H1 (cell line): Measurements from ENCODE around the gene SLC22A14. TPM values are rescaled to one million over a fixed set of nuclear protein-coding genes. Genes with fewer than 3 reads are reported as not detected.
"Not testable (repeated sequence)": the region's sequence is repeated elsewhere in the genome, so short reads cannot be mapped to it uniquely, and the experiment has no call there.

Source experiments
- CTCF ChIA-PET: fragments of 300-600 bp; sonication (Branson Sonifier 250); formaldehyde crosslinking; loops from one replicate; lab custom pipeline; 2021; ENCODE audit not compliant: partially characterized antibody; lab: Charles Lee
- POLR2A ChIA-PET: fragments of 300-600 bp; sonication (Branson Sonifier 250); formaldehyde crosslinking; loops from one replicate; lab custom pipeline; 2021; ENCODE audit warnings: inconsistent platforms; ENCODE audit not compliant: partially characterized antibody; lab: Charles Lee
- DNase-seq, 2 experiments: peaks; one replicate each; pipeline versions ENCODE4 v3.0.0 to v3.0.0-alpha.2; 2010 to 2022; ENCODE audit warnings: low spot score in 2 of 2, low read depth in 1 of 2, mixed read lengths in 1 of 2
- FAIRE-seq: peaks from 2 replicates; lab custom pipeline; 2011; peaks lifted over from hg19 to GRCh38; lab: Jason Lieb, UNC
- H2AFZ ChIP-seq: 2 replicates; pipeline ENCODE4 v1.8.1; 2012; ENCODE audit warnings: low read length, inconsistent platforms
- H2AK5ac ChIP-seq: 2 replicates; pipeline ENCODE4 v1.6.1; 2013; ENCODE audit warnings: low read depth, low read length
- H2BK120ac ChIP-seq: replicated peaks from 2 replicates; pipeline ENCODE3; 2013; ENCODE audit warnings: low read depth, low read length, inconsistent platforms
- H2BK12ac ChIP-seq: 2 replicates; pipeline ENCODE4 v1.6.1; 2013; ENCODE audit warnings: low read depth, low read length
- H2BK15ac ChIP-seq: 2 replicates; pipeline ENCODE4 v1.6.1; 2013; ENCODE audit warnings: low read length
- H2BK20ac ChIP-seq: 2 replicates; pipeline ENCODE4 v1.6.1; 2013; ENCODE audit warnings: low read length
- H2BK5ac ChIP-seq: 2 replicates; pipeline ENCODE4 v1.6.1; 2013; ENCODE audit warnings: low read depth, low read length
- H3K14ac ChIP-seq: 2 replicates; pipeline ENCODE4 v1.6.1; 2013; ENCODE audit warnings: inconsistent platforms; ENCODE audit not compliant: insufficient read length
- H3K18ac ChIP-seq: 2 replicates; pipeline ENCODE4 v1.6.1; 2013; ENCODE audit warnings: low read length; ENCODE audit errors: extremely low read depth
- H3K23ac ChIP-seq: 2 replicates; pipeline ENCODE4 v1.6.1; 2013; ENCODE audit warnings: inconsistent platforms; ENCODE audit not compliant: insufficient read length
- H3K23me2 ChIP-seq: 2 replicates; pipeline ENCODE4 v1.6.1; 2013; ENCODE audit warnings: low read depth, low read length
- H3K27ac ChIP-seq: 2 replicates; pipeline ENCODE4 v1.6.1; 2011; ENCODE audit warnings: low read depth, low read length, inconsistent platforms
- H3K27me3 ChIP-seq, 4 experiments: replicated peaks in 1 of 4; 1 replicate in 1 of 4; 2 replicates in 3 of 4; pipeline versions ENCODE4 v1.6.1 to v1.8.1; 2011 to 2013; ENCODE audit warnings: low read length in 3 of 4, mild to moderate bottlenecking in 3 of 4, inconsistent platforms in 2 of 4, mixed read lengths in 2 of 4, moderate library complexity in 1 of 4; ENCODE audit not compliant: control insufficient read depth in 3 of 4, insufficient read depth in 3 of 4; ENCODE audit errors: extremely low read depth in 1 of 4
- H3K36me3 ChIP-seq, 4 experiments: 2 replicates each; pipeline versions ENCODE4 v1.6.1 to v1.8.1; 2011 to 2013; ENCODE audit warnings: mild to moderate bottlenecking in 4 of 4, low read length in 3 of 4, moderate library complexity in 2 of 4, control low read depth in 1 of 4, inconsistent platforms in 1 of 4; ENCODE audit not compliant: insufficient read depth in 4 of 4, control insufficient read depth in 2 of 4
- H3K4ac ChIP-seq: replicated peaks from 2 replicates; pipeline ENCODE3; 2013; ENCODE audit warnings: low read length, low read depth, mixed read lengths, inconsistent platforms; ENCODE audit not compliant: insufficient read length
- H3K4me1 ChIP-seq, 4 experiments: replicated peaks in 1 of 4; 1 replicate in 1 of 4; 2 replicates in 3 of 4; pipeline versions ENCODE4 v1.6.1 to v1.8.1; 2011 to 2013; ENCODE audit warnings: low read length in 3 of 4, inconsistent platforms in 2 of 4, mixed read lengths in 1 of 4; ENCODE audit not compliant: insufficient read depth in 4 of 4, control insufficient read depth in 3 of 4
- H3K4me2 ChIP-seq, 2 experiments: 2 replicates each; pipeline versions ENCODE4 v1.6.1 to v1.8.1; 2011 to 2013; ENCODE audit warnings: low read depth in 2 of 2, low read length in 2 of 2, control low read depth in 1 of 2, inconsistent platforms in 1 of 2, mild to moderate bottlenecking in 1 of 2; ENCODE audit not compliant: insufficient read depth in 1 of 2
- H3K4me3 ChIP-seq, 4 experiments: fragments of 200-600, 300-600 bp in 1 of 4; sonication (generic), shearing (Covaris generic), sonication (Bioruptor Twin) in 1 of 4; 2 replicates each; pipeline versions ENCODE4 v1.5.1 to v1.8.1; 2011 to 2016; ENCODE audit warnings: low read length in 4 of 4, low read depth in 3 of 4, control low read depth in 2 of 4, inconsistent platforms in 2 of 4, mild to moderate bottlenecking in 2 of 4, mixed read lengths in 1 of 4, moderate library complexity in 1 of 4; ENCODE audit not compliant: insufficient read depth in 2 of 4; ENCODE audit errors: extremely low read depth in 1 of 4
- H3K56ac ChIP-seq: replicated peaks from 2 replicates; pipeline ENCODE3; 2013; ENCODE audit warnings: low read depth, mild to moderate bottlenecking, mixed read lengths, low read length, inconsistent platforms; ENCODE audit not compliant: insufficient read length
- H3K79me1 ChIP-seq: 2 replicates; pipeline ENCODE4 v1.6.1; 2013; ENCODE audit warnings: low read depth, low read length, control low read depth
- H3K79me2 ChIP-seq, 2 experiments: 2 replicates each; pipeline versions ENCODE4 v1.6.1 to v1.8.1; 2012 to 2013; ENCODE audit warnings: low read length in 2 of 2, mild to moderate bottlenecking in 2 of 2, inconsistent platforms in 1 of 2; ENCODE audit not compliant: insufficient read depth in 2 of 2, control insufficient read depth in 1 of 2
- H3K9ac ChIP-seq, 4 experiments: replicated peaks in 1 of 4; 1 replicate in 1 of 4; 2 replicates in 3 of 4; pipeline versions ENCODE4 v1.6.1 to v1.8.1; 2011 to 2013; ENCODE audit warnings: low read depth in 3 of 4, low read length in 3 of 4, control low read depth in 2 of 4, mild to moderate bottlenecking in 2 of 4, moderate library complexity in 2 of 4, inconsistent platforms in 1 of 4; ENCODE audit errors: extremely low read depth in 1 of 4
- H3K9me3 ChIP-seq, 2 experiments: 2 replicates each; pipeline versions ENCODE4 v1.6.1 to v1.8.1; 2012 to 2013; ENCODE audit warnings: mild to moderate bottlenecking in 2 of 2, moderate library complexity in 2 of 2, control low read depth in 1 of 2, inconsistent platforms in 1 of 2, low read depth in 1 of 2, low read length in 1 of 2, mixed read lengths in 1 of 2; ENCODE audit not compliant: insufficient read depth in 2 of 2
- H4K20me1 ChIP-seq, 2 experiments: replicated peaks in 1 of 2; 2 replicates each; pipeline versions ENCODE3 to v1.8.1; 2011 to 2013; ENCODE audit warnings: inconsistent platforms in 2 of 2, low read length in 2 of 2, mild to moderate bottlenecking in 1 of 2; ENCODE audit not compliant: insufficient read depth in 2 of 2, control insufficient read depth in 1 of 2
- H4K5ac ChIP-seq: 2 replicates; pipeline ENCODE4 v1.6.1; 2013; ENCODE audit warnings: low read length, low read depth, mixed read lengths, inconsistent platforms; ENCODE audit not compliant: insufficient read length
- H4K8ac ChIP-seq: 2 replicates; pipeline ENCODE4 v1.8.0; 2013; ENCODE audit warnings: mild to moderate bottlenecking, moderate library complexity, low read length, inconsistent platforms; ENCODE audit not compliant: insufficient read depth; ENCODE audit errors: extremely low read depth
- H4K91ac ChIP-seq: replicated peaks from 2 replicates; pipeline ENCODE3; 2013; ENCODE audit warnings: low read length, mixed read lengths, inconsistent platforms; ENCODE audit not compliant: insufficient read length
- WGBS, 2 experiments: shearing (Covaris generic) in 1 of 2; methylation state at CpG; one replicate each; pipeline versions ENCODE4 v1.1.6 to v1.1.7; 2013 to 2015; ENCODE audit warnings: low lambda C conversion rate in 2 of 2, mixed read lengths in 2 of 2, inconsistent platforms in 1 of 2, low coverage in 1 of 2, missing lambda C conversion rate in 1 of 2; ENCODE audit not compliant: insufficient replicate concordance in 2 of 2, insufficient coverage in 1 of 2, insufficient read length in 1 of 2; ENCODE audit errors: extremely low coverage in 1 of 2, missing lambda C conversion rate in 1 of 2; 5-methylcytosine and 5-hydroxymethylcytosine counted together
- polyA plus RNA-seq, 7 experiments: library from polyadenylated mRNA; depleted of rRNA in 3 of 7; stranded (reverse) in 5 of 7; unstranded in 2 of 7; fragments of >200 nt in 5 of 7; fragments of 200-250 nt in 2 of 7; gene quantifications; 1 replicate in 5 of 7; 2 replicates in 1 of 7; 4 replicates in 1 of 7; pipeline versions ENCODE4 v1.2.1 to v1.2.3, GENCODE V29; 2011 to 2013; ENCODE audit warnings: missing spikeins in 2 of 7, mixed read lengths in 2 of 7
- total RNA-seq: library from RNA; stranded (reverse); fragmentation: NEBNext Ultra II Directional; extraction: Animal tissue kit (Norgen Biotek cat#: 25700); gene quantifications from 2 replicates; pipeline ENCODE4 v1.2.1, GENCODE V29; 2021

The SLC22A14 gene
- total and polyA plus RNA-seq, 2 of the 8 experiments (the other 6 are each of a cell fraction or from before 2014, with no cell fraction given): 0.03 TPM; not detected in 1

- not testable (repeated sequence) for DNase-seq, FAIRE-seq
Observed at GRCh38 chr3:38297053-38297452, 15.0 kb downstream of the SLC22A14 start.

More at GRCh38 chr3:38297053-38297452, 15.0 kb downstream of the SLC22A14 start:
- H3K4ac ChIP-seq, H3K9me3 ChIP-seq, H3K56ac ChIP-seq, H3K36me3 ChIP-seq, H3K23me2 ChIP-seq, H3K4me1 ChIP-seq, H4K5ac ChIP-seq, H2BK20ac ChIP-seq, H3K14ac ChIP-seq, H3K23ac ChIP-seq, H4K20me1 ChIP-seq, H3K79me1 ChIP-seq, H4K8ac ChIP-seq, H3K4me2 ChIP-seq, H3K27me3 ChIP-seq, H2AK5ac ChIP-seq, H3K9ac ChIP-seq, H4K91ac ChIP-seq, H3K27ac ChIP-seq, H3K18ac ChIP-seq, H3K4me3 ChIP-seq, H2BK120ac ChIP-seq, H2BK12ac ChIP-seq, H2AFZ ChIP-seq, H2BK15ac ChIP-seq, H3K79me2 ChIP-seq, H2BK5ac ChIP-seq: not testable (repeated sequence)
- POLR2A ChIA-PET: interaction anchor here (1.2 to 1.4 kb wide), 3 partner anchors 132 to 199 kb away, joined by 3 to 5 read pairs (median 3); partner anchors contain the start of genes EXOG and OXSR1
- 85% methylated on average over 4 of the region's 4 CpGs; no CpG with 5 or more reads in 1 of the 2 experiments for WGBS, 2 experiments
- CTCF ChIA-PET: interaction anchor here (0.7 to 4.7 kb wide), 13 partner anchors 8 to 183 kb away, joined by 3 to 41 read pairs (median 5); partner anchors contain the start of gene SLC22A14
